IMR-90 (cell line): ENCODE results near the gene TXNDC11. TPM values are rescaled to one million over a fixed set of nuclear protein-coding genes. Genes with fewer than 3 reads are reported as not detected.

ENCODE experiments used
- ATAC-seq: fragments of 200-7000 bp; cut with Tn5 transposase; 2 replicates; pipeline ENCODE4 v1.9.1; 2020; ENCODE audit warnings: low read depth, mild to moderate bottlenecking, moderate library complexity
- BruUV-seq: library from RNA; stranded (reverse); fragments of 400-500 nt; replicated peaks from 2 replicates; lab custom pipeline; 2021; lab: Mats Ljungman, UMichigan
- CTCF ChIA-PET: fragments of 300-600 bp; formaldehyde crosslinking; extraction: SDS; loops from one replicate; lab custom pipeline; 2021; ENCODE audit warnings: antibody characterized with exemption; lab: Yijun Ruan, JAX
- POLR2A ChIA-PET: fragments of 300-600 bp; sonication (Branson Sonifier 250); formaldehyde crosslinking; loops from one replicate; lab custom pipeline; 2022; ENCODE audit warnings: antibody characterized with exemption; ENCODE audit not compliant: unreplicated experiment; lab: Charles Lee
- DNase-seq: peaks from one replicate; pipeline ENCODE4 v3.0.0; 2013
- H2AFZ ChIP-seq: replicated peaks from 2 replicates; pipeline ENCODE3; 2013; ENCODE audit warnings: low read length, mild to moderate bottlenecking; ENCODE audit not compliant: poor library complexity
- H2AK5ac ChIP-seq: 2 replicates; pipeline ENCODE4 v1.6.1; 2013; ENCODE audit warnings: low read depth, low read length, inconsistent platforms
- H2AK9ac ChIP-seq: replicated peaks from 2 replicates; pipeline ENCODE3; 2013; ENCODE audit warnings: mild to moderate bottlenecking, low read depth, low read length, moderate library complexity; ENCODE audit not compliant: poor library complexity
- H2BK120ac ChIP-seq: 2 replicates; pipeline ENCODE4 v1.6.1; 2013; ENCODE audit warnings: low read depth, low read length, inconsistent platforms
- H2BK15ac ChIP-seq: 3 replicates; pipeline ENCODE4 v1.6.1; 2013; ENCODE audit warnings: low read depth, low read length, inconsistent platforms
- H2BK20ac ChIP-seq: 2 replicates; pipeline ENCODE4 v1.6.1; 2013; ENCODE audit warnings: low read depth, mild to moderate bottlenecking, inconsistent platforms, low read length, moderate library complexity
- H2BK5ac ChIP-seq: 2 replicates; pipeline ENCODE4 v1.6.1; 2013; ENCODE audit warnings: mild to moderate bottlenecking, low read depth, low read length, inconsistent platforms; ENCODE audit not compliant: poor library complexity, severe bottlenecking
- H3K14ac ChIP-seq: replicated peaks from 2 replicates; pipeline ENCODE4 v1.6.1; 2013; ENCODE audit warnings: low read depth, low read length, inconsistent platforms
- H3K18ac ChIP-seq: 2 replicates; pipeline ENCODE4 v1.6.1; 2013; ENCODE audit warnings: low read depth, low read length, control low read depth
- H3K23ac ChIP-seq: 2 replicates; pipeline ENCODE4 v1.6.1; 2013; ENCODE audit warnings: low read depth, low read length, inconsistent platforms
- H3K27ac ChIP-seq: 2 replicates; pipeline ENCODE4 v1.5.1; 2013; ENCODE audit warnings: mild to moderate bottlenecking, control low read depth, low read length; ENCODE audit not compliant: insufficient read depth
- H3K27me3 ChIP-seq: 2 replicates; pipeline ENCODE4 v1.6.1; 2013; ENCODE audit warnings: low read length; ENCODE audit not compliant: control insufficient read depth, insufficient read depth
- H3K36me3 ChIP-seq: 2 replicates; pipeline ENCODE4 v1.6.1; 2013; ENCODE audit warnings: low read length, mixed read lengths; ENCODE audit not compliant: control insufficient read depth, insufficient read depth
- H3K4ac ChIP-seq: 2 replicates; pipeline ENCODE4 v1.6.1; 2013; ENCODE audit warnings: low read depth, low read length, inconsistent platforms
- H3K4me1 ChIP-seq: 2 replicates; pipeline ENCODE4 v1.6.1; 2013; ENCODE audit warnings: low read length, mixed read lengths; ENCODE audit not compliant: control insufficient read depth, insufficient read depth
- H3K4me2 ChIP-seq: 2 replicates; pipeline ENCODE4 v1.6.1; 2013; ENCODE audit warnings: low read depth, mild to moderate bottlenecking, control low read depth, low read length, moderate library complexity
- H3K4me3 ChIP-seq: 2 replicates; pipeline ENCODE4 v1.5.1; 2013; ENCODE audit warnings: low read depth, mild to moderate bottlenecking, control low read depth, low read length, moderate library complexity; ENCODE audit not compliant: insufficient read depth
- H3K56ac ChIP-seq: 2 replicates; pipeline ENCODE4 v1.6.1; 2013; ENCODE audit warnings: low read length, inconsistent platforms; ENCODE audit not compliant: insufficient read depth; ENCODE audit errors: extremely low read depth
- H3K79me1 ChIP-seq, 2 experiments: 2 replicates each; pipeline ENCODE4 v1.6.1; 2013; ENCODE audit warnings: low read length in 2 of 2, inconsistent platforms in 1 of 2, low read depth in 1 of 2
- H3K9ac ChIP-seq: 2 replicates; pipeline ENCODE4 v1.6.1; 2013; ENCODE audit warnings: low read depth, low read length, control low read depth
- H3K9me1 ChIP-seq: 2 replicates; pipeline ENCODE4 v1.6.1; 2013; ENCODE audit warnings: low read length, inconsistent platforms; ENCODE audit not compliant: insufficient read depth
- H3K9me3 ChIP-seq: 2 replicates; pipeline ENCODE4 v1.6.1; 2013; ENCODE audit warnings: low read length; ENCODE audit not compliant: control insufficient read depth, insufficient read depth
- H4K20me1 ChIP-seq: 2 replicates; pipeline ENCODE4 v1.6.1; 2013; ENCODE audit warnings: low read length, inconsistent platforms; ENCODE audit not compliant: insufficient read depth
- H4K5ac ChIP-seq: 2 replicates; pipeline ENCODE4 v1.6.1; 2013; ENCODE audit warnings: mild to moderate bottlenecking, low read depth, low read length, control low read depth
- H4K8ac ChIP-seq, 2 experiments: 2 replicates each; pipeline ENCODE4 v1.6.1; 2013; ENCODE audit warnings: low read depth in 2 of 2, low read length in 2 of 2, control low read depth in 1 of 2, inconsistent platforms in 1 of 2
- H4K91ac ChIP-seq: 2 replicates; pipeline ENCODE4 v1.6.1; 2013; ENCODE audit warnings: low read depth, low read length, inconsistent platforms; ENCODE audit not compliant: insufficient read depth
- FOS ChIP-seq: fragments of 150-350 bp; IDR thresholded peaks from 2 replicates; pipeline ENCODE4 v1.6.1; 2016; ENCODE audit warnings: low read depth, low read length
- MAFK ChIP-seq: IDR thresholded peaks from 2 replicates; pipeline ENCODE4 v1.6.1; 2012; ENCODE audit warnings: low read depth, low read length, improper control_type of control experiment
- MAZ ChIP-seq: IDR thresholded peaks from 2 replicates; pipeline ENCODE4 v1.6.1; 2012; ENCODE audit warnings: low read depth, mild to moderate bottlenecking, low read length, improper control_type of control experiment, moderate library complexity, borderline replicate concordance
- MXI1 ChIP-seq: IDR thresholded peaks from 2 replicates; pipeline ENCODE4 v1.6.1; 2012; ENCODE audit warnings: low read depth, mild to moderate bottlenecking, low read length, moderate library complexity, borderline replicate concordance
- NFE2L2 ChIP-seq: fragments of 150-350 bp; IDR thresholded peaks from 2 replicates; pipeline ENCODE4 v1.6.1; 2016; ENCODE audit warnings: low read depth, mild to moderate bottlenecking, low read length
- RAD21 ChIP-seq: IDR thresholded peaks from 2 replicates; pipeline ENCODE4 v1.6.1; 2012; ENCODE audit warnings: low read length, improper control_type of control experiment
- RCOR1 ChIP-seq: IDR thresholded peaks from 2 replicates; pipeline ENCODE4 v1.6.1; 2012; ENCODE audit warnings: mild to moderate bottlenecking, low read length, improper control_type of control experiment; ENCODE audit not compliant: insufficient replicate concordance
- RFX5 ChIP-seq: IDR thresholded peaks from 2 replicates; pipeline ENCODE4 v1.8.0; 2012; ENCODE audit warnings: low read depth, mild to moderate bottlenecking, low read length, moderate library complexity
- WGBS, 2 experiments: methylation state at CpG; one replicate each; pipeline versions ENCODE4 v1.1.5 to v1.1.7; 2013; ENCODE audit warnings: missing lambda C conversion rate in 2 of 2; ENCODE audit not compliant: insufficient read length in 1 of 2; ENCODE audit errors: extremely low coverage in 2 of 2; 5-methylcytosine and 5-hydroxymethylcytosine counted together
- dilution Hi-C: fragments of 300-500 bp; cut with HindIII; formaldehyde crosslinking; loops from one replicate; pipeline ENCODE4 v1.14.3; 2018; ENCODE audit warnings: low sequenced_read_pairs; ENCODE audit not compliant: unreplicated experiment
- in situ Hi-C: fragments of 300-500 bp; cut with MboI; formaldehyde crosslinking; loops from 3 replicates; pipeline ENCODE4 v1.14.3; 2019; ENCODE audit warnings: low sequenced_read_pairs, inconsistent platforms, mixed read lengths
- intact Hi-C: fragments of 100-400 bp; cut with micrococcal nuclease; formaldehyde crosslinking; loops from 2 replicates; pipeline ENCODE4 v1.10.0; 2022
- polyA plus RNA-seq, 3 experiments: library from polyadenylated mRNA; depleted of rRNA; stranded (reverse); fragments of >200 nt; gene quantifications; 2 replicates each; pipeline ENCODE4 v1.2.3, GENCODE V29; 2012; ENCODE audit warnings: low replicate concordance in 1 of 3
- total RNA-seq: library from RNA; depleted of rRNA; stranded (reverse); fragments of >200 nt; gene quantifications from 2 replicates; pipeline ENCODE4 v1.2.3, GENCODE V29; 2012

TXNDC11 gene
- total and polyA plus RNA-seq, 2 of the 4 experiments (the other 2 are of a cell fraction) = 25.3 to 42.9 TPM

- Histone ChIP-seq H3K79me1 (peaks cover 3 to 20% of the 10 kb centered on the region in 2 experiments; a peak in 3 of 4 replicates), H3K9me3 (no peaks in the 10 kb centered on the region), H3K4me1 (peaks cover under 1% of the 10 kb centered on the region), H2AFZ (no peak overlapping the region), H2BK15ac (no peak overlapping the region), H3K23ac (no peak overlapping the region), H4K20me1 (no peaks in the 10 kb centered on the region), H2BK5ac (no peak overlapping the region), H3K27ac (no peak overlapping the region), H3K36me3 (peaks cover 31% of the 10 kb centered on the region), H4K8ac (no peak overlapping the region), H3K4me3 (no peak overlapping the region), H3K4ac (no peak overlapping the region), H3K56ac (no peak overlapping the region), H3K27me3 (no peaks in the 10 kb centered on the region), H3K18ac (no peak overlapping the region), H3K9me1 (peaks cover under 1% of the 10 kb centered on the region), H2AK5ac (no peak overlapping the region), H2BK120ac (no peak overlapping the region), H3K4me2 (no peak overlapping the region), H3K14ac (no peak overlapping the region), H4K91ac (no peak overlapping the region), H3K9ac (no peak overlapping the region), H2BK20ac (no peak overlapping the region), H2AK9ac (no peak overlapping the region), H4K5ac (no peak overlapping the region)
- ATAC-seq = no peak
- dilution Hi-C loops (no loop called here), intact Hi-C loops (no loop called here), in situ Hi-C loops (no loop called here)
- POLR2A ChIA-PET = no interaction called here
- CTCF ChIA-PET = no interaction called here
- no TSS peak for BruUV-seq
- no peak for DNase-seq
- TF ChIP-seq NFE2L2 (no peak), RFX5 (no peak), RCOR1 (no peak), FOS (no peak), RAD21 (no peak), MAFK (no peak), MXI1 (no peak), MAZ (no peak)
- WGBS, 2 experiments = 100% methylated on average over 5 of the region's 13 CpGs; no CpG with 5 or more reads in 1 of the 2 experiments
These were observed 6.0 kb upstream of the TXNDC11 start for GRCh38 chr16:11748404-11749254.
